K562 treated with DMSO at 1 percent for 4 hours (cell line): ENCODE measurements around the gene ZFP69B. TPM values are rescaled to one million over a fixed set of nuclear protein-coding genes. Genes with fewer than 3 reads are reported as not detected.

Experiments used
- total RNA-seq: library from RNA; unstranded; fragments of 300-600 nt; gene quantifications from 2 replicates; pipeline ENCODE4 v1.2.3, GENCODE V29; 2022; ENCODE audit not compliant: insufficient read depth

ZFP69B gene
- total RNA-seq, result 2.7 and 4.3 TPM in 2 replicates

DNA sequence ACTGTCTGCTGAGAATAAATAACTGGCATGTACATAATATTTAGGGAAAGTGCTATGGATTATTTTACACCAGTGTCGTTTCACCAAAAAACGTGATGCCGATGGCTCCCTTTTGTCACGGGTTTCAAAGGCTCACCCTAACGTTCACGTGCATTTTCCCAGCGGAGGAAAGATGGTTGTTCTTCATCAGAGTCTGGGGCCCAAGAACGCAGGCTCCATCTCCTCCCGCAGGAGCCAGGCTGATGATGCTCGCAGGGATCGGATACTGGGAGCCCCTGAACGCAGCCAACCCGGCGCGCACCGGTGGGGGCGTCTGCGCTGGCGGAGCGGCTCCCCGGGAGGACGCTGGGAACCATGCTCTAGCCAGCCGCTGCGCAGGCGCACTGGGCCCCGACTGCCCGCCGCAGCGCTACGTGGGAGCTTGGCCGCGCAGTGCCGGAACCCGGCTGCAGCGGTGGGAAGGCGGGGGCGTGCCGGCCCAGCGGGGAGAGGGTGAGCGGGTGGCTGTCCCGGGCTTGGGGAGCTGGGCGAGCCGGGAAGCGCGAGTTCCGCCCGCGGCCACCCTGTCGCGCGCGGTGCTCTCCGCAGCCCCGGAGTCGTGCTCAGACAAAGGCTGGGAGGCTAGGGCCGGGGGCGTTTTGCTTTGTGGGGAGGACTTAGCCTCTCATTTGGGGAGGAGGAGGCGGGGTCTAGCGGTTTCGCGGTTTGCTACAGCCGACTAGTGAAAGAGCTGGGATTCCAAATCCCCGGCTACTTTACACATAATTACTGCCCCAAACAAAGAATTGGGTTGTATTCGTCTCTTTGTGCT lies at the start of gene ZFP69B:
TSS of gene ZFP69B (plus strand) at position 793 of the 811 bp plus-strand sequence. CDS start 486 bp downstream, outside the sequence.

DNA sequence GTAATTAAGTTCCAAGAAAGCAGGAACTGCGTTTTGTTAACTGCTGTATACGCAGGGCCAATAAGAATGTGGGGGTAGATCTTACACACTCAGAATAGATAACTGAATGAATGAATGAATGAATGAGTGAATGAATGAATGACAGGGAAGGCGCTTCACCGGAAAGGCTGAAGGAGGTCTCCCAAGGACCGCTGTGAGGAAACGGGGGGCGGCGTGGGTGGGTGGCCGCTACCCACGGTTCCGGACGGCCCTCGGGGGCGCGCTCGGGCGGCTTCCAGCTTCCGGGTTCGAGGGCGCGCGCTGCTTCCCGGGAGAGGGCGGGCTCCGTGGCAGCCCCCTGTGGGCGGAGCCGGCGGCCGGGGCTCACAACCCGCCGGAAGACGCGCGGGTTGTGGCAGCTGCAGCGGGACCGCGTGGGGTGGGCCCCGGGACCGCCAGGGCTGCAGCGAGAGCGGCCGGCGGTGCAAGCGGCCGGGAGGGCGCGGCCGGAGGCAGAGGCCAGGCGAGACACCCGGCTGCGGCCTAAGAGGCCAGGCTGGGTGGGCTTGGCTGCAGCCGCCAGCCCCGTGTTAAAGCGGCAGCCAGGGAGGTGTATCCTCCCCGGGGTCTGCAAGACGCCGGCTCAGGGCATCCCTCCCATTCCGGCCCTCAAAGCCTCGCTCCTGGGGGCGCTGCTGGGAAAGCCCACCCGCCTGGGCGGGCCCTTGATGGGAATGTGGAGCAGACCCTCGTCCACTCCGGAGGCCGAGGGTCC lies 26.8 kb downstream of the ZFP69B start, which contains the start of gene ZFP69:
TSS of gene ZFP69 (plus strand) at position 367 of the 754 bp plus-strand sequence. CDS start 2,072 bp downstream, outside the sequence.

DNA sequence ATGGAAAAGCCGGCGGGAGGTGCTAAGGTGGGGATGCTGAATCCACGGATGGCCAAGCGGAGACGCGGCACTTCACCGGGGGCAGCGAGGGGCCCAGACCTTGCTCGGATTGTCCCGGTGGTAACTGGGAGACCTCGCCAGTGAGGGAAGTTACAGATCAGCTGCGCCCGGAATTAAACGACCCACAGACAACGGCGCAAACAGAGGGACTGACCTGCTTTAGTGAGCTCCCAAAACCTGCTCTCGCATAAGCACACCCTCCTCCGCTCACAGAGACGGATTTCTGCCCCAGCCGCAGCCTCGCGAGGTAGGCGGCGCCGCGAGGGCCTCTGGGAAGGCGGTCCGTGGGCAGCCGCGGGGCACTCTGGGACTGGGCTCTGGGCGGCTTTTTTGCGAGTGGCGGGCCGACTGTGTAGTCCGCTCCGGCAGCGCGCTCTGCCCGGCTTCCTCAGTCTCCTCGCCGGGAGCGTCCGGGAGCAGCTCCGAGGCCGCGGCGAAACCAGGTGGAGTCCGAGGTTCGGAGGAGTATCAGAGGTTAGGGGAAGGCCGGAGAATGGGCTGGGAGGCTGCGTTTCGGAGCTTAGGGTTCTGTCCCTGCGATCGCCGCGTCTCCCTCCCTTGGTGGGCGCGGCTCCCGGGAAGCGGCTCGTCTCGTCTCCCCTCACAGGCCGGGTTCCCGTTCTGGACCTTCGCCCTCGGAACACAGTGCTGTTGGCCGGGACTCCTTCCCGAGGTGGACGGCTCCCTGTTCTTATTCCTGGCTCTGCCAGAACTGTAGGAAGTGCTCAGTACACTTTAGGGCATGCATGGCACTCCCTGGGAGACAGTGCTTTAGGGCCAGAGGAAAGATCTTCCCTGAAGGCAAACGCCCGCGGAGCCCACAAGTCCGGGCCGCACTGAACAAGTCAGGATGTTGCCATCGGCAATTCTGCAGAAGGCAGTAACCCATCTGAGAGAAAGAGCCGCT lies 58.4 kb downstream of the ZFP69B start, which contains the start of gene EXO5:
TSS of gene EXO5 (plus strand) at position 393 of the 967 bp plus-strand sequence. CDS start 5,778 bp downstream, outside the sequence.

Other genes with a start within 250 kb of the ZFP69B start
- not detected in 2 replicates for gene TMCO2, start 202.5 kb upstream of the ZFP69B start, total RNA-seq
- gene ZMPSTE24, start 192.2 kb upstream of the ZFP69B start, total RNA-seq, result 12.5 and 19.9 TPM in 2 replicates
- gene COL9A2, start 133.2 kb upstream of the ZFP69B start, total RNA-seq, result 2.5 and 6.7 TPM in 2 replicates
- gene SMAP2, start 76.7 kb upstream of the ZFP69B start, total RNA-seq, result 90.6 and 103 TPM in 2 replicates
- gene ZFP69, start 26.8 kb downstream of the ZFP69B start, total RNA-seq, result 2.6 and 2.8 TPM in 2 replicates
- 3.3 and 7.2 TPM in 2 replicates for gene EXO5, start 58.3 kb downstream of the ZFP69B start, total RNA-seq
- gene ZNF684, start 81.2 kb downstream of the ZFP69B start, total RNA-seq, result 8.4 and 11.1 TPM in 2 replicates
- gene RIMS3, start 215.2 kb downstream of the ZFP69B start, total RNA-seq, result 0.80 and 1.3 TPM in 2 replicates
- gene NFYC, start 241.2 kb downstream of the ZFP69B start, total RNA-seq, result 72.7 and 86.1 TPM in 2 replicates